ENCODE data around the gene CASKIN2.

CASKIN2 gene

GRCh38 chr17:75476271-75476671, 39.1 kb downstream of the CASKIN2 start:
- Histone ChIP-seq H3K14ac (ENCODE audit: low read length) (no peak overlapping the region), H3K9me3 (ENCODE audit: insufficient read depth, low read depth, low read length) (no peaks in the 10 kb centered on the region), H3K23ac (ENCODE audit: low read length) (no peak overlapping the region), H3K4me2 (ENCODE audit: low read length) (no peak overlapping the region), H2AK5ac (ENCODE audit: low read length) (no peak overlapping the region), H3K79me2 (ENCODE audit: control insufficient read depth, insufficient read depth, low read length, poor library complexity) (no peaks in the 10 kb centered on the region), H3K9ac (ENCODE audit: low read length) (no peak overlapping the region), H2BK5ac (ENCODE audit: low read depth, low read length, poor library complexity) (no peak overlapping the region), H2BK12ac (ENCODE audit: low read length) (no peak overlapping the region), H3K27ac (ENCODE audit: low read depth, low read length) (no peak overlapping the region), H3K27me3 (ENCODE audit: insufficient read depth, low read length) (no peaks in the 10 kb centered on the region), H2BK120ac (ENCODE audit: insufficient read depth, low read length, poor library complexity) (no peak overlapping the region), H4K8ac (ENCODE audit: low read depth, low read length) (no peak overlapping the region), H3K4me1 (ENCODE audit: control insufficient read depth in 1 of 2, insufficient read depth in 2 of 2, low read length in 2 of 2) (peaks cover 5 to 6% of the 10 kb centered on the region in 2 experiments), H2AFZ (ENCODE audit: insufficient read depth, low read length, poor library complexity) (no peak overlapping the region), H3K4me3 (ENCODE audit: low read depth, low read length) (no peak overlapping the region), H3K18ac (ENCODE audit: low read length) (no peak overlapping the region), H3K36me3 (ENCODE audit: control insufficient read depth in 1 of 2, insufficient read depth in 2 of 2, low read length in 2 of 2) (peaks cover 23 to 29% of the 10 kb centered on the region in 2 experiments), H3K4ac (ENCODE audit: low read depth, low read length) (no peak overlapping the region), H4K12ac (ENCODE audit: low read depth, low read length) (no peak overlapping the region), H4K91ac (ENCODE audit: low read depth, low read length) (no peak overlapping the region), H3K79me1 (ENCODE audit: low read length) (no peaks in the 10 kb centered on the region)
- WGBS (ENCODE audit: extremely low coverage, insufficient coverage, insufficient read length), result no CpG with 5 or more reads among the region's 8 CpGs
- no peak for DNase-seq

DNA sequence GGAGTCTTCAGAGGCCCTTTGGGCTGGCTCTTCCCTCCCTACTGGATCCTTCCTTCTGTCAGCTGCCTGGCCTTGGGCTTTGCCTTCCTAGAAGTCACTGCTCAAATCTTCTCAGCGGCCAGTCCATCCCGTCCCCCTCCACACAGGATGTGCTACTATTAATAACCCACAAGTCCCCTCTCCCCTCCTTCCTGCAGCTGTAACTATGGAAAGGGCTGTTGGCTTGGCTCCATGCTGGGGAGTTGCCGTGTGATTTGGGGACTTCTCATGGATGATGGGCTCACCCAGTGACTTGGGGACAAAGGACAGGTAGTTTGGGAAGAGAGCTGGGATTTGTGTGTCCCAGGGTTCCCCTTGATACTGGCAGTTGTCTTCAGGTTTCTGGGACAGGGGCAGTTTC, 39.5 kb downstream of the CASKIN2 start:
- no peak overlapping the region for H2BK120ac ChIP-seq (ENCODE audit: insufficient read depth, low read length, poor library complexity)
- H3K4ac ChIP-seq (ENCODE audit: low read depth, low read length), result no peak overlapping the region
- H4K12ac ChIP-seq (ENCODE audit: low read depth, low read length), result no peak overlapping the region
- no peak overlapping the region for H2BK5ac ChIP-seq (ENCODE audit: low read depth, low read length, poor library complexity)
- no peak overlapping the region for H4K8ac ChIP-seq (ENCODE audit: low read depth, low read length)
- no peak overlapping the region for H3K23ac ChIP-seq (ENCODE audit: low read length)
- no peaks in the 10 kb centered on the region for H3K79me2 ChIP-seq (ENCODE audit: control insufficient read depth, insufficient read depth, low read length, poor library complexity)
- no peak overlapping the region for H3K18ac ChIP-seq (ENCODE audit: low read length)
- no peak overlapping the region for H3K27ac ChIP-seq (ENCODE audit: low read depth, low read length)
- no peaks in the 10 kb centered on the region for H3K9me3 ChIP-seq (ENCODE audit: insufficient read depth, low read depth, low read length)
- peaks cover 23 to 29% of the 10 kb centered on the region in 2 experiments for H3K36me3 ChIP-seq (ENCODE audit: control insufficient read depth in 1 of 2, insufficient read depth in 2 of 2, low read length in 2 of 2)
- H2BK12ac ChIP-seq (ENCODE audit: low read length), result no peak overlapping the region
- H3K9ac ChIP-seq (ENCODE audit: low read length), result no peak overlapping the region
- H4K91ac ChIP-seq (ENCODE audit: low read depth, low read length), result no peak overlapping the region
- no peak for DNase-seq
- H3K4me2 ChIP-seq (ENCODE audit: low read length), result no peak overlapping the region
- no peak overlapping the region for H3K14ac ChIP-seq (ENCODE audit: low read length)
- WGBS (ENCODE audit: extremely low coverage, insufficient coverage, insufficient read length), result no CpG with 5 or more reads among the region's 3 CpGs
- H2AFZ ChIP-seq (ENCODE audit: insufficient read depth, low read length, poor library complexity), result no peak overlapping the region
- H2AK5ac ChIP-seq (ENCODE audit: low read length), result no peak overlapping the region
- no peaks in the 10 kb centered on the region for H3K27me3 ChIP-seq (ENCODE audit: insufficient read depth, low read length)
- no peak overlapping the region for H3K4me3 ChIP-seq (ENCODE audit: low read depth, low read length)
- no peaks in the 10 kb centered on the region for H3K79me1 ChIP-seq (ENCODE audit: low read length)
- peaks cover 3 to 5% of the 10 kb centered on the region in 2 experiments for H3K4me1 ChIP-seq (ENCODE audit: control insufficient read depth in 1 of 2, insufficient read depth in 2 of 2, low read length in 2 of 2)

- Histone ChIP-seq H3K14ac (ENCODE audit: low read length) (no peak overlapping the region), H3K4me3 (ENCODE audit: low read depth, low read length) (no peak overlapping the region), H3K4ac (ENCODE audit: low read depth, low read length) (no peak overlapping the region)
Measured at GRCh38 chr17:75475144-75475835, 40.0 kb downstream of the CASKIN2 start.

DNA sequence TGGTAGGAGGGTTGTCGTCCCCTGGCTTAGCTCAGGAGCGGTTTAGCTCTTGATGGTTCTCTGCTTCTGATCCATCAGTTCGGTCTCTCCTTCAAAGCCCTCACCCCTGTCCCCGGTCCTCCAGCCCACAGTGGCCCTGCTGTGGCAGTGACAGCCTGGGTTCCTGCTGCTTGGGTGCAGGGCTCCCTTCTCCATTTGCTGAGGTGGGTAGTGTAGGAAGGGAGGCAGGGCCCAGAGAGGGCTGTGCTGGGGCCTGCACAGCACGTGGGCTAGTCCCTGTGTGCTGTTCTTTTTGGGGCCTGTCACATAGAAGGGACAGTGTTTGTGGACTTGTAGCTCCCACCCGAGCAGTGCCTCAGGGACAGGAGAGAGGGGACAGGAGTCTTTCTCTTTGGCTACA, 40.6 kb downstream of the CASKIN2 start:
- no peak overlapping the region for H2AFZ ChIP-seq (ENCODE audit: insufficient read depth, low read length, poor library complexity)
- no peak overlapping the region for H2AK5ac ChIP-seq (ENCODE audit: low read length)
- H3K23ac ChIP-seq (ENCODE audit: low read length), result no peak overlapping the region
- H3K9me3 ChIP-seq (ENCODE audit: insufficient read depth, low read depth, low read length), result no peaks in the 10 kb centered on the region
- no peak overlapping the region for H3K27ac ChIP-seq (ENCODE audit: low read depth, low read length)
- H3K18ac ChIP-seq (ENCODE audit: low read length), result no peak overlapping the region
- no peaks in the 10 kb centered on the region for H3K4me1 ChIP-seq (ENCODE audit: control insufficient read depth in 1 of 2, insufficient read depth in 2 of 2, low read length in 2 of 2)
- no peak overlapping the region for H2BK120ac ChIP-seq (ENCODE audit: insufficient read depth, low read length, poor library complexity)
- H3K79me1 ChIP-seq (ENCODE audit: low read length), result no peaks in the 10 kb centered on the region
- no peak overlapping the region for H4K91ac ChIP-seq (ENCODE audit: low read depth, low read length)
- H3K4me3 ChIP-seq (ENCODE audit: low read depth, low read length), result no peak overlapping the region
- no peak overlapping the region for H3K4me2 ChIP-seq (ENCODE audit: low read length)
- no peak overlapping the region for H3K9ac ChIP-seq (ENCODE audit: low read length)
- H4K12ac ChIP-seq (ENCODE audit: low read depth, low read length), result no peak overlapping the region
- no CpG with 5 or more reads among the region's 6 CpGs for WGBS (ENCODE audit: extremely low coverage, insufficient coverage, insufficient read length)
- H2BK12ac ChIP-seq (ENCODE audit: low read length), result no peak overlapping the region
- no peak for DNase-seq
- peaks cover 23 to 25% of the 10 kb centered on the region in 2 experiments for H3K36me3 ChIP-seq (ENCODE audit: control insufficient read depth in 1 of 2, insufficient read depth in 2 of 2, low read length in 2 of 2)
- no peaks in the 10 kb centered on the region for H3K79me2 ChIP-seq (ENCODE audit: control insufficient read depth, insufficient read depth, low read length, poor library complexity)
- no peak overlapping the region for H3K14ac ChIP-seq (ENCODE audit: low read length)
- H2BK5ac ChIP-seq (ENCODE audit: low read depth, low read length, poor library complexity), result no peak overlapping the region
- no peaks in the 10 kb centered on the region for H3K27me3 ChIP-seq (ENCODE audit: insufficient read depth, low read length)
- no peak overlapping the region for H3K4ac ChIP-seq (ENCODE audit: low read depth, low read length)
- H4K8ac ChIP-seq (ENCODE audit: low read depth, low read length), result no peak overlapping the region

More at GRCh38 chr17:75475144-75475835, 40.0 kb downstream of the CASKIN2 start:
- Histone ChIP-seq H3K9ac (ENCODE audit: low read length) (no peak overlapping the region), H3K23ac (ENCODE audit: low read length) (no peak overlapping the region), H4K12ac (ENCODE audit: low read depth, low read length) (no peak overlapping the region), H2AK5ac (ENCODE audit: low read length) (no peak overlapping the region), H3K4me2 (ENCODE audit: low read length) (no peak overlapping the region), H4K91ac (ENCODE audit: low read depth, low read length) (no peak overlapping the region), H3K4me1 (ENCODE audit: control insufficient read depth in 1 of 2, insufficient read depth in 2 of 2, low read length in 2 of 2) (peaks cover 0 to 3% of the 10 kb centered on the region in 2 experiments), H2AFZ (ENCODE audit: insufficient read depth, low read length, poor library complexity) (no peak overlapping the region), H3K27me3 (ENCODE audit: insufficient read depth, low read length) (no peaks in the 10 kb centered on the region), H2BK12ac (ENCODE audit: low read length) (no peak overlapping the region), H3K79me2 (ENCODE audit: control insufficient read depth, insufficient read depth, low read length, poor library complexity) (no peaks in the 10 kb centered on the region), H2BK120ac (ENCODE audit: insufficient read depth, low read length, poor library complexity) (no peak overlapping the region), H3K36me3 (ENCODE audit: control insufficient read depth in 1 of 2, insufficient read depth in 2 of 2, low read length in 2 of 2) (peaks cover 23 to 28% of the 10 kb centered on the region in 2 experiments), H3K18ac (ENCODE audit: low read length) (no peak overlapping the region), H3K79me1 (ENCODE audit: low read length) (no peaks in the 10 kb centered on the region), H2BK5ac (ENCODE audit: low read depth, low read length, poor library complexity) (no peak overlapping the region), H3K27ac (ENCODE audit: low read depth, low read length) (no peak overlapping the region), H4K8ac (ENCODE audit: low read depth, low read length) (no peak overlapping the region), H3K9me3 (ENCODE audit: insufficient read depth, low read depth, low read length) (no peaks in the 10 kb centered on the region)
- WGBS (ENCODE audit: extremely low coverage, insufficient coverage, insufficient read length), result no CpG with 5 or more reads among the region's 13 CpGs
- DNase-seq, result no peak
